ENCODE measurements around the gene CITED1.

CITED1 gene

GRCh38 chrX:72305286-72306084 is at the start of gene CITED1:
Gene CITED1 (minus strand): TSS chrX:72305914. CDS start chrX:72302869, 3,045 bp downstream.
- no CpG with 5 or more reads among the region's 68 CpGs for WGBS (ENCODE audit: insufficient coverage, insufficient read length)
- H3K27ac ChIP-seq (ENCODE audit: low read length): no peak within 1 kb of the TSS
- H3K9me3 ChIP-seq (ENCODE audit: control insufficient read depth, insufficient read depth, low read length): no peaks in the 10 kb centered on the region
- DNase-seq (ENCODE audit: low read depth, low spot score): no peak
- H3K27me3 ChIP-seq (ENCODE audit: control insufficient read depth, insufficient read depth, low read length): peaks cover 49% of the 10 kb centered on the region
- H3K4me1 ChIP-seq (ENCODE audit: control insufficient read depth, insufficient read depth, low read length): 0 out of 2 replicates have a peak, but pooled peaks cover 1% of the 10 kb centered on the region
- H3K36me3 ChIP-seq (ENCODE audit: control insufficient read depth, insufficient read depth, low read length): no peaks in the 10 kb centered on the region
- peak within 1 kb of the TSS; percentile 53; the same call in 1 of the 2 replicates for H3K4me3 ChIP-seq (ENCODE audit: low read length)

GRCh38 chrX:72352786-72353185 is 47.1 kb upstream of the CITED1 start:
- Histone ChIP-seq H3K27me3 (ENCODE audit: control insufficient read depth, insufficient read depth, low read length) (no peaks in the 10 kb centered on the region), H3K4me3 (ENCODE audit: low read length) (no peak overlapping the region), H3K36me3 (ENCODE audit: control insufficient read depth, insufficient read depth, low read length) (no peaks in the 10 kb centered on the region), H3K4me1 (ENCODE audit: control insufficient read depth, insufficient read depth, low read length) (no peaks in the 10 kb centered on the region), H3K27ac (ENCODE audit: low read length) (no peak overlapping the region), H3K9me3 (ENCODE audit: control insufficient read depth, insufficient read depth, low read length) (no peaks in the 10 kb centered on the region)
- DNase-seq (ENCODE audit: low read depth, low spot score): no peak
- no CpG with 5 or more reads among the region's 3 CpGs for WGBS (ENCODE audit: insufficient coverage, insufficient read length)

GRCh38 chrX:72351606-72352334 is 46.1 kb upstream of the CITED1 start:
- WGBS (ENCODE audit: insufficient coverage, insufficient read length): no CpG with 5 or more reads among the region's 8 CpGs
- no peak for DNase-seq (ENCODE audit: low read depth, low spot score)

GRCh38 chrX:72349190-72349589 is 43.5 kb upstream of the CITED1 start:
- H3K36me3 ChIP-seq (ENCODE audit: control insufficient read depth, insufficient read depth, low read length): no peaks in the 10 kb centered on the region
- DNase-seq (ENCODE audit: low read depth, low spot score): no peak
- no peak overlapping the region for H3K27ac ChIP-seq (ENCODE audit: low read length)
- no peaks in the 10 kb centered on the region for H3K27me3 ChIP-seq (ENCODE audit: control insufficient read depth, insufficient read depth, low read length)
- H3K4me3 ChIP-seq (ENCODE audit: low read length): no peak overlapping the region
- H3K4me1 ChIP-seq (ENCODE audit: control insufficient read depth, insufficient read depth, low read length): peaks cover 5% of the 10 kb centered on the region
- no peaks in the 10 kb centered on the region for H3K9me3 ChIP-seq (ENCODE audit: control insufficient read depth, insufficient read depth, low read length)
- WGBS (ENCODE audit: insufficient coverage, insufficient read length): no CpG with 5 or more reads among the region's 3 CpGs

More at GRCh38 chrX:72351606-72352334, 46.1 kb upstream of the CITED1 start:
- no peaks in the 10 kb centered on the region for H3K27me3 ChIP-seq (ENCODE audit: control insufficient read depth, insufficient read depth, low read length)
- H3K4me3 ChIP-seq (ENCODE audit: low read length): no peak overlapping the region
- H3K4me1 ChIP-seq (ENCODE audit: control insufficient read depth, insufficient read depth, low read length): peaks cover 1% of the 10 kb centered on the region; the same call in 1 of the 2 replicates
- no peak overlapping the region for H3K27ac ChIP-seq (ENCODE audit: low read length)
- H3K36me3 ChIP-seq (ENCODE audit: control insufficient read depth, insufficient read depth, low read length): no peaks in the 10 kb centered on the region
- H3K9me3 ChIP-seq (ENCODE audit: control insufficient read depth, insufficient read depth, low read length): no peaks in the 10 kb centered on the region

DNA sequence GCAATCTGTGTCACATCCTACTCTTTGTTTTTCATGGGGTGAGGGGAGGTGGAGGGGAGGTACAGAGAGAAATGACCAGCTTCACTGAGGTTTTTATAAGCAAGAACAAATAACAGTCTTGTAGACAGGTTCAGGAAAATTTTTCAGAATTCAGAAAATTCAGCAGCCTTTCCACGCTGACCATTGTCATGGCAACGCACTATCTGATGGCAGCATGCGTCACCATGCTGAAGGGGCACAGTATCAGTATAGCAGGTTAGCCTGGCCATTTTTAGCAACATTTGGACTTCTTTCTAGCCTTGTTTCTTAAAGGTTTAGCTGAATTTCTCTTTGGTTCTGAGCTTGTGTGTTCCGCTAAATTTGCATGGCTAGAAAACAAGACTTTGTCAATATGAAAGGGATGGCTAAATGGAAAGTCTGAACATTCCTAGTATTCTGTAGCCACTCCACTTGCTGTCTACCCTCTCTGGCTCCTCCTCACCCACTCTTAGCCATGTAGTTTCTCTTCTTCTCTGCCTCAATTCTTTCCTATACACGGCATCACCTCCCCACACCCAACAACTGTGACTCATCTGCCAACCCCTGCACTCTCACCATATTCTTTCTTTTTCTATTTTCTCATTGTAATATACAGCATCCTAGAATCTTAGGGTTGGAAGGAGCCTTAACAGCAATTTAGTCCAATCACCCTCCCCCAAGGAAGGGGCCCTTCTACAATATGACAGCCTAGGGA is 42.7 kb upstream of the CITED1 start:
- Histone ChIP-seq H3K4me1 (ENCODE audit: control insufficient read depth, insufficient read depth, low read length) (peaks cover 5% of the 10 kb centered on the region), H3K27ac (ENCODE audit: low read length) (no peak overlapping the region), H3K36me3 (ENCODE audit: control insufficient read depth, insufficient read depth, low read length) (no peaks in the 10 kb centered on the region), H3K4me3 (ENCODE audit: low read length) (no peak overlapping the region), H3K9me3 (ENCODE audit: control insufficient read depth, insufficient read depth, low read length) (no peaks in the 10 kb centered on the region), H3K27me3 (ENCODE audit: control insufficient read depth, insufficient read depth, low read length) (no peaks in the 10 kb centered on the region)
- WGBS (ENCODE audit: insufficient coverage, insufficient read length): no CpG with 5 or more reads among the region's 5 CpGs
- DNase-seq (ENCODE audit: low read depth, low spot score): no peak

GRCh38 chrX:72347366-72347765 is 41.7 kb upstream of the CITED1 start:
- WGBS (ENCODE audit: insufficient coverage, insufficient read length): no CpG with 5 or more reads among the region's 2 CpGs
- Histone ChIP-seq H3K27ac (ENCODE audit: low read length) (no peak overlapping the region), H3K4me1 (ENCODE audit: control insufficient read depth, insufficient read depth, low read length) (peaks cover 5% of the 10 kb centered on the region), H3K4me3 (ENCODE audit: low read length) (no peak overlapping the region), H3K9me3 (ENCODE audit: control insufficient read depth, insufficient read depth, low read length) (no peaks in the 10 kb centered on the region), H3K27me3 (ENCODE audit: control insufficient read depth, insufficient read depth, low read length) (no peaks in the 10 kb centered on the region), H3K36me3 (ENCODE audit: control insufficient read depth, insufficient read depth, low read length) (no peaks in the 10 kb centered on the region)
- DNase-seq (ENCODE audit: low read depth, low spot score): no peak

GRCh38 chrX:72346302-72346949 is 40.7 kb upstream of the CITED1 start:
- no peaks in the 10 kb centered on the region for H3K27me3 ChIP-seq (ENCODE audit: control insufficient read depth, insufficient read depth, low read length)
- no peak overlapping the region for H3K4me3 ChIP-seq (ENCODE audit: low read length)
- H3K36me3 ChIP-seq (ENCODE audit: control insufficient read depth, insufficient read depth, low read length): no peaks in the 10 kb centered on the region
- H3K9me3 ChIP-seq (ENCODE audit: control insufficient read depth, insufficient read depth, low read length): no peaks in the 10 kb centered on the region
- WGBS (ENCODE audit: insufficient coverage, insufficient read length): no CpG with 5 or more reads among the region's 6 CpGs
- H3K4me1 ChIP-seq (ENCODE audit: control insufficient read depth, insufficient read depth, low read length): peaks cover 5% of the 10 kb centered on the region
- no peak for DNase-seq (ENCODE audit: low read depth, low spot score)
- H3K27ac ChIP-seq (ENCODE audit: low read length): no peak overlapping the region

DNA sequence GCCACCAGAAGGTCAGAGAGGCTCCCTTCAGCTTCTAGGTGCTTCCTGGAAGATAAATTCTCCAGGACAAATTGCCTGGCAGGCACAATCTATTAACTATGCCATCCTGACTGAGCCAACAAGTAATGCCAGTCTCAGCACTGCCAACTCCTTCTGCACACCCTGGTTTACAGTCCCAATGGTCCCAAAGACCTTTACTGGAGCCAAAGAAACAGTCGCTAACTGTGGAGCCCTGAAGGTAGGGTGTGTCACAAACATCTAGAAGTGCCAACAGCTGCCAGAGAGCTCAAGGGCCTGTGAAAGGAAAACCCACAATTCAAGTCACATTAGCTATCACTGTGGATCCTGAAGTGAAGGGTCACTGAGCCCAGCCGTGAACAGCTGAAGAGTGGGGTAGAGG is 34.9 kb upstream of the CITED1 start:
- Histone ChIP-seq H3K27me3 (ENCODE audit: control insufficient read depth, insufficient read depth, low read length) (no peaks in the 10 kb centered on the region), H3K9me3 (ENCODE audit: control insufficient read depth, insufficient read depth, low read length) (no peaks in the 10 kb centered on the region), H3K36me3 (ENCODE audit: control insufficient read depth, insufficient read depth, low read length) (no peaks in the 10 kb centered on the region), H3K4me3 (ENCODE audit: low read length) (no peak overlapping the region), H3K27ac (ENCODE audit: low read length) (no peak overlapping the region), H3K4me1 (ENCODE audit: control insufficient read depth, insufficient read depth, low read length) (no peaks in the 10 kb centered on the region)
- WGBS (ENCODE audit: insufficient coverage, insufficient read length): no CpG with 5 or more reads among the region's 2 CpGs
- no peak for DNase-seq (ENCODE audit: low read depth, low spot score)

GRCh38 chrX:72340041-72340440 is 34.3 kb upstream of the CITED1 start:
- no CpG with 5 or more reads among the region's 7 CpGs for WGBS (ENCODE audit: insufficient coverage, insufficient read length)
- Histone ChIP-seq H3K27me3 (ENCODE audit: control insufficient read depth, insufficient read depth, low read length) (no peaks in the 10 kb centered on the region), H3K27ac (ENCODE audit: low read length) (no peak overlapping the region), H3K4me1 (ENCODE audit: control insufficient read depth, insufficient read depth, low read length) (no peaks in the 10 kb centered on the region), H3K4me3 (ENCODE audit: low read length) (no peak overlapping the region), H3K36me3 (ENCODE audit: control insufficient read depth, insufficient read depth, low read length) (no peaks in the 10 kb centered on the region), H3K9me3 (ENCODE audit: control insufficient read depth, insufficient read depth, low read length) (no peaks in the 10 kb centered on the region)
- DNase-seq (ENCODE audit: low read depth, low spot score): no peak

DNA sequence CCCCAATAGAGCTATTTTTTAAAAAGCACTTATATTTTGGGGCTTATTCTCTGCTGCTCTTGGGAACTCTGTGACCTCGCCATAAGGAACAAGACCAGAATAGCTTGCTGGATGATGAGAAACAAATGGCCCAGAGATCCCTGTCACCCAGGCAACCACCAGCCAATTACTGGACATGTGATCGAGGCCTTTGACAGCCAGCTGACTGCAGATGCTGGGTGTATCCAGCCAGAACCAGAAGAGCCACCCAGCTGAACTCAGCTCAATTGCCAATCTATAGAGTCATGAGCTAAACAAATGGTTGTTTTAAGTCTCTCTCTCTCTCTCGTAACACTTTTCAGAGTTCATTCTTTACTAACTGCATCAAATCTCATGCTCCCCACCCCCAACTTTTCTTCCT is 24.4 kb upstream of the CITED1 start:
- H3K36me3 ChIP-seq (ENCODE audit: control insufficient read depth, insufficient read depth, low read length): no peaks in the 10 kb centered on the region
- DNase-seq (ENCODE audit: low read depth, low spot score): no peak
- H3K4me3 ChIP-seq (ENCODE audit: low read length): no peak overlapping the region
- no CpG with 5 or more reads among the region's 3 CpGs for WGBS (ENCODE audit: insufficient coverage, insufficient read length)
- no peaks in the 10 kb centered on the region for H3K27me3 ChIP-seq (ENCODE audit: control insufficient read depth, insufficient read depth, low read length)
- no peaks in the 10 kb centered on the region for H3K9me3 ChIP-seq (ENCODE audit: control insufficient read depth, insufficient read depth, low read length)
- 0 out of 2 replicates have a peak, but pooled peaks cover 1% of the 10 kb centered on the region for H3K4me1 ChIP-seq (ENCODE audit: control insufficient read depth, insufficient read depth, low read length)
- H3K27ac ChIP-seq (ENCODE audit: low read length): no peak overlapping the region
